ENCODE measurements around the gene NDN.
"Not testable (repeated sequence)": the region's sequence is repeated elsewhere in the genome, so short reads cannot be mapped to it uniquely, and the experiment has no call there.

The NDN gene, protein sequence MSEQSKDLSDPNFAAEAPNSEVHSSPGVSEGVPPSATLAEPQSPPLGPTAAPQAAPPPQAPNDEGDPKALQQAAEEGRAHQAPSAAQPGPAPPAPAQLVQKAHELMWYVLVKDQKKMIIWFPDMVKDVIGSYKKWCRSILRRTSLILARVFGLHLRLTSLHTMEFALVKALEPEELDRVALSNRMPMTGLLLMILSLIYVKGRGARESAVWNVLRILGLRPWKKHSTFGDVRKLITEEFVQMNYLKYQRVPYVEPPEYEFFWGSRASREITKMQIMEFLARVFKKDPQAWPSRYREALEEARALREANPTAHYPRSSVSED

GRCh38 chr15:23687143-23687470 lies at the start of gene NDN:
Gene NDN (minus strand): TSS chr15:23687305. CDS start chr15:23687217, 88 bp downstream.
- DNase-seq (ENCODE audit: low read depth) = no peak
- no peak within 1 kb of the TSS for H3K4me3 ChIP-seq (ENCODE audit: low read depth, low read length)

GRCh38 chr15:23736033-23736673 lies 49.0 kb upstream of the NDN start:
- no peak for TF ChIP-seq CTCF (IDR thresholded peaks at IDR 0.05; ENCODE audit: low read depth, low read length, missing control alignments)
- no peak overlapping the region for H3K4me3 ChIP-seq (ENCODE audit: low read depth, low read length)
- DNase-seq (ENCODE audit: low read depth) = no peak

More at GRCh38 chr15:23687143-23687470, at the start of gene NDN:
- TF ChIP-seq CTCF (IDR thresholded peaks at IDR 0.05; ENCODE audit: low read depth, low read length, missing control alignments) = no peak

DNA sequence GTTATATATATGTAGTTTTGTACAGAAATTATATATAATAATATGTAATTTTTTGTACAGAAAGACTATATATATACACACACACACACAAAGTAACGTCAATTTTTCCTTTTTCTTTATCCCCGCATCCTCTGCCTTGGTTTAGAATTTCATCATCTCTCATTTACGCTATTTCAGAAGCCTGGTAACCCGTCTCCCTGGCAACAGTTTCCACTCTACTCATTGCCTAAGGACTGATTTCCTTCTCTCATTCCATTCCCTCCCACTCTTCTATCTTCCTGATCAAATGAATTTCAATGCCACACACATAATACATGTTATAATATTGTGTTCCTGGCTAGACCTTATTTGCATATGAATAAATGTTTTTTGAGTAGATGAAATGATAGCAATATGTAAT lies 47.8 kb upstream of the NDN start:
- no peak for TF ChIP-seq CTCF (IDR thresholded peaks at IDR 0.05; ENCODE audit: low read depth, low read length, missing control alignments)
- no peak for DNase-seq (ENCODE audit: low read depth)
- H3K4me3 ChIP-seq (ENCODE audit: low read depth, low read length) = no peak overlapping the region

- not testable (repeated sequence) for DNase-seq (ENCODE audit: low read depth); H3K4me3 ChIP-seq (ENCODE audit: low read depth, low read length)
Measured at GRCh38 chr15:23713874-23714656, 27.0 kb upstream of the NDN start.

- TF ChIP-seq CTCF (IDR thresholded peaks at IDR 0.05; ENCODE audit: low read depth, low read length, missing control alignments) = no peak
- no peak overlapping the region for H3K4me3 ChIP-seq (ENCODE audit: low read depth, low read length)
- DNase-seq (ENCODE audit: low read depth) = no peak
Measured at GRCh38 chr15:23708332-23708731, 21.2 kb upstream of the NDN start.

- no peak for DNase-seq (ENCODE audit: low read depth)
- no peak overlapping the region for H3K4me3 ChIP-seq (ENCODE audit: low read depth, low read length)
- TF ChIP-seq CTCF (IDR thresholded peaks at IDR 0.05; ENCODE audit: low read depth, low read length, missing control alignments) = no peak
Measured at GRCh38 chr15:23695282-23695681, 8.2 kb upstream of the NDN start.

GRCh38 chr15:23694592-23694991 lies 7.5 kb upstream of the NDN start:
- no peak for DNase-seq (ENCODE audit: low read depth)
- no peak for TF ChIP-seq CTCF (IDR thresholded peaks at IDR 0.05; ENCODE audit: low read depth, low read length, missing control alignments)
- H3K4me3 ChIP-seq (ENCODE audit: low read depth, low read length) = no peak overlapping the region
